ENCODE results near the gene POLL.
"Not testable (repeated sequence)": the region's sequence is repeated elsewhere in the genome, so short reads cannot be mapped to it uniquely, and the experiment has no call there.

The POLL gene

DNA sequence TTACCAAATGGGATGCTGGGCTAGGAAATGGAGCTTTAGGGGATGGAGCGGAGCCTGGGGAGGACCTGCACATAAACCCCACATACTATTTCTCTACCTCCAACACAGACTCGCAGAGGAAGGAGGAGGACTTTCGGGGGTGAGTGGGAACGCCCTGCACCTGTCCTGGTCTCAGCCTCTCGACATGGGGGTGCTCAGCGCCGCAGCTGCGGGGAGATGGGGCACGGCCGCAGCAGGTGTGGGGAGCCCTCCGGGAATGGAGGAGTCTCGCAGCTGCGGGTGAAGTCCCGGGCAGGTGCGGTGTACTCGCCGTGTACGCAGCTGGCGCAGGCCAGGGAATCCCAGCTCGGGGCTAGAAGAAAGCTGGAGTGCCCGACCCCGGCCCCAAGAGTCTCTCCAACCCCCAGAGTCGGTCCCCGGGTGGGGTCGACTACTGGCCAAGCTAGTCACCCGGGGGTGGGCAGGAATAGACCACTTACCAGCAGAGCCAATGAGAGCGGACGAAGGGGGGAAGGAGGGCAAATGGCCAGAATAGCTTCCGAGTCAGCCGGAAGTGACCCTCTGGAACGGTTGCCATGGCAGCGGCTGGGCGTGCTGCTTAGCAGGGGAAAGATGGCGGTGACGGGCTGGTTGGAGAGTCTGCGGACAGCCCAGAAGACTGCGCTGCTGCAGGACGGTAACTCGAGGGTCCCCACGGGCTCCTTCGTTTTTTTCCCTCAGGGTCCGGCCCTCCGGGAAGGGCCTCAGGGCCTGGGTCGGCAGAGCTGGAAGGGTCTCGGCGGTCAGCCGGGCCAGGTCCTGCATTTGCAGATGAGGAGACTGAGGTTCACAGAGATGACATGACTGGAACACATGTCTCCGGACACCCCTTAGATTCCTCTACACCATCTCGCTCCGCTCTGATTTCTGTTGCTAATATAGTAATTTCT lies at the start of gene POLL, which contains the start of gene DPCD:
TSS of gene POLL (minus strand) at position 533 of the 929 bp plus-strand sequence. CDS start 897 bp downstream, outside the sequence.
TSS of gene DPCD (plus strand) at position 597 of the 929 bp plus-strand sequence. CDS start at position 613, 16 bp downstream.
- peak; percentile 100 for DNase-seq (ENCODE audit: low spot score)

DNA sequence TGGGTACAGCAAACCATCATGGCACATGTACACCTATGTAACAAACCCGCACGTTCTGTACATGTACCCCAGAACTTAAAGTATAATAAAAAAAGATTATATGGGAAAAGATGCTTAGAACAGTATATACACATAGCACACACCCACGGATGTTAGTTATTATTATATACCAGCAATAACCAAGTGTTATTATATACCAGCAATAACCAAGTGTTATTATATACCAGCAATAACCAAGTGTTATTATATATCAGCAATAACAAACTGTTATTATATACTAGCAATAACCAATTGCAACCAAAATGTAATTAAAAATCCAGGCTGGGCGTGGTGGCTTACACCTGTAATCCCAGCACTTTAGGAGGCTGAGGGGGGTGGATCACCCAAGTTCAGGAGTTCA lies 45.5 kb upstream of the POLL start:
- DNase-seq (ENCODE audit: low spot score) = not testable (repeated sequence)

DNA sequence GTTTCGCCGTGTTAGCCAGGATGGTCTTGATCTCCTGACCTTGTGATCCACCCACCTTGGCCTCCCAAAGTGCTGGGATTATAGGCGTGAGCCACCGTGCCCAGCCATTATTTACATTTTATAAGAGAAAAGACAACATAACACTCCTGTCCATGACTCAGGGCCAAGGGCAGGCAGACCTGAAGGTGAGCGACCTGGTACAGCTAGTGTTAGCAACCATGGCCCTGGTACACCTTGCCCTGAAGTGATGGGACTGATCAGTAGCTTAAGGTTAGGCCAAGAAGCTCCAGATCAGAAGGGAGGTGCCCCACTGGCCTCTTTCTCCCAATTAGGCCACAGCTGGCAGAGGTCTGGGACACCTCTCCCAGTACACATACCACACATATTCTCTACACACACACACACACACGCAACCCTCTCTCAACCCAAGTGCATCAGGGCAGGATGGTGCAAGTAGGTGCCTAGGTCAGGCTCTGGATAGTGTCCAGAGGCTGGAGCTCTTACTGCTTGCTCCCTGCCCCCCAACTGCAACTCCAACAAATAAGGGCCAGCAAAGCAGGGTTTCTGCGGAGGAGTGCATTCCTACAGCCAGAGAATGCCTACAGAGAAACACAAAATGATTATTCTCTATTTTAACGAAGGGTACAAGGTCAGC lies 43.9 kb upstream of the POLL start:
- DNase-seq (ENCODE audit: low spot score) = no peak

DNA sequence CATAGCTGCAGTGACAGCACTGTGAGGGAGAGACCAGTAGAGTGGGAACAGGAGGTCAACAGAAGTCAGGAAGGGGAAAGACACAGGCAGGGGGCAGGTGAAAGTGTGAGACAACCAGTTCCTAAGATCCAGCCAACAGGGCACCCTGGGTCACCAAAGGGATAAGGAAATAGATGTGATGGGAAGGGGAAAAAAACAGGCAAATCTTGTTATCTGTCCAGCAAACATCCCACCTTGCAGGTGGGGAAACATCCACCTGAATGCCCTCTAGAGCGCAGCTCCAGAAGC lies 42.5 kb upstream of the POLL start:
- no peak for DNase-seq (ENCODE audit: low spot score)

DNA sequence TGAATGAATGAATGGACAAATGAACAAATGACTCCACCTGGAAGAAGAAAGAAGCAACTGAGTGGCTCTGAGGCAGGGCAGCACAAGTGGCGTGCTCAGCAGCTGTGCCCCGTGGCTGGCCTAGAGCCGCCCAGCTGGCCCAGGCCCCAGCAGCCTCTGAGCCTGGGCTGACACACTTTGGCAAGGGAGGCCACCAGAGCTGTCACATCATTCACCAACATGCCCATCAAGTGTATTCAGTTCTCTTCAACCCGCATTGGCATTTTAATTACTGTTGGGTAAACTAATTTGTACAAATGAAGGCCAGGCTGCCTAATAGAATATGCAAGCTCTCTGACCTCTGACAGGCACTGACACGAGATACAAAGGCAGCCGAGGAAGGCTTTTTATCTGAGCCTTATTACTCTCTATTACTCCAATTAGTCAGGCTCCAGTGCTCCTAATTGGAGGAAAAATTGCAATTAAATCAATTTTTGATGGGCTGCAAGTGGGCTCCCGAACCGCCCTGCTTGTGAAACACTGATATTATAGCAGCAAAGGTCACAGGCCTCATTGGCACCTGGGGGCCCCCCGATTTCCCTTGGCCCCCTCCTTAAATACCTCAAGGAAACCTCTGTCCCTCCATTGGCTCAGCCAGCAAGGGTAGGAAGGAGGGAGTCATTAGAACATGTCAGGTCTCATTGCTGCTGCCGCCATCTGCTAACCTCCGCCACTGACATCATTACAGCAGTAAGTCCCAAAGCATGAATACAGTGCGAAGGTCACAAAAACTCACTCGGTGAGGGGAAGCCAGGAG lies 42.0 kb upstream of the POLL start:
- DNase-seq (ENCODE audit: low spot score) = no peak

DNA sequence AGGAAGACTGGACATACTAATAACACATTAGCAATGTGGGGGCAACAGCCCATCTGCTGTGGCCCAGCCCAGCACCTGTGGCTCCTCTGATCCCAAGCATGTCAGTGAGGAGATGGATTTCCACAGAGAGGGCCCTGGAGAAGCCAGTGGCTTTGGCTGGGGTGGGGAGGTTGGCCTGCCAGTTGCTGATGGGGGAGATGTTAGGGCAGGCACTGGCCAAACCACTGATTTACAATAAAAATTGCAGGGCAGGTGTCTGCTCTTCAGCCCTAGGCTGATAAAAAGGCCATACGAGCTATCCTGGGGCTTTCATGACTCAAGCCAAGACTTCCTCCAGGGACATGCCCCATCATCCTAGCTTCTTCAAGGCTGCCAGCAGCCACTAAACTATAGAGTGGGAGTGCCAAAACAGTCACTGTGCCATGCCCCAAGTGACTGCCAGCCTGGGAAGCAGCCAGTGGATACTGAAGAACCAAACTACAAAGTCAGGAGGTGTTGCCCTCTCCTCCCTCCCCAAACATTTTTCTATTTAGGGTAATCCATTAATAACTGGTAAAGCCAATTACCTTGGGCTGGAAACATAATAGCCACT lies 37.9 kb upstream of the POLL start:
- DNase-seq (ENCODE audit: low spot score) = no peak

DNA sequence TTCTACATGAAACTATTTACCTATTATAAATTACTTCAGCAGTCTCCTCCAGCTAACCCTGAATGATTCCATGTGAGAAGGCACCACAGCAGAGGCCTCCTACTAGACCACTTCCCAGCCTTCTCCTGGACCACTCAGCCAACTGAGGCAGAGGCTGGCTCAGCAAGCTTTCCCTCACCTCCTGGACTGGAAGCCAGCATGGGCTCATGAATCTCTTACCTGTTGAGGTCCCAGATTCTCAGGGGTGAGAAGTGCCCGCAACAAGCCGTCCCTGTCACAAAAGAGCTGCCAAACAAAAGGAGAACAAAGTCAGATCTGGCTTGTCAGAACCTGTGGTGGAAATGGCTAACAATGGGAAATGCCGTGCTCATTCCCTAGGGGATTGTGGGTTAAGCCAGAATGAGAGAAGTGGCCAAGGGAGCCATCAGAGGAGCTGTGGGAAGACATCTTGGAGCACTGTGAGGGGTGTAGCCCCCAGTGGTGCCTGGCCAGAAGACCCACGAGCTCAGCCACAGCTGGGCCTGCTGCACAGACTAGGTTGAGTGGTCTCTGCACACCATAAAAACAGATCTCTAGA lies 36.6 kb upstream of the POLL start:
- no peak for DNase-seq (ENCODE audit: low spot score)

DNA sequence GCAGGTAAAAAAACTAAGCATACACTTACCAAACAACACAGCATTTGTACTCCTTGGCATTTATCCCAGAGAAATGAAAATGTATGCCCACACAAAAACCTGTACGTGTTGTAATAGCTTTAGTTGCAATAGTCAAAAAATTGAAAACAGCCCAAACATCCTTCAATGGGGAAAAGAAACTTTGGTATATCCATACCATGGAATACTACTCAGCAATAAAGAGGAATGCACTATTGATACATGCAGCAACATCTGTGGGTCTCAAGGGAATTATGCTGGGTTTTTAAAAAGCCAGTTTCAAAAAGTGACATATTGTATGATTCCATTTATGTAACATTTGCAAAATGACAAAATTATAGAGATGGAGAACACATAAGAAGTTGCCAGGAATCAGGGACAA lies 35.5 kb upstream of the POLL start:
- no peak for DNase-seq (ENCODE audit: low spot score)

DNA sequence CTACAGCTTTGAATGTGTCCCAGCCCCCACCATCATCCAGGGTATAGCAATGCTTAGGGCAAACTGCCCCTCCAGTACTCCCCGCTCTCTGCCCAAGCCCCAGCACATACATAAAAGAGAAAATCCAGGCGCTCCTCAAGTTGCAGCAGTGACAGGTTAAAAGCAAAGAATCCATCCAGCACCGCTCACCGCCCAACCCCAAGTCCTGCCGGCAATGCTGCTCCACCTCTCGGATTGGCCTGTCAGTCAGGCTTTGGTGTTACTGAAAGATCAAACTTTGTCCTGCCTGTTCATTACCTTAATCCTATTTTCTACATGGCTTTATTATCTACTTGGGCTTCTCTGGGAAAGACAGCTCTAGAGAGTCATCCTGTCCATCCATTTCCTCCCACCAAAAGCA lies 31.9 kb upstream of the POLL start:
- no peak for DNase-seq (ENCODE audit: low spot score)

DNA sequence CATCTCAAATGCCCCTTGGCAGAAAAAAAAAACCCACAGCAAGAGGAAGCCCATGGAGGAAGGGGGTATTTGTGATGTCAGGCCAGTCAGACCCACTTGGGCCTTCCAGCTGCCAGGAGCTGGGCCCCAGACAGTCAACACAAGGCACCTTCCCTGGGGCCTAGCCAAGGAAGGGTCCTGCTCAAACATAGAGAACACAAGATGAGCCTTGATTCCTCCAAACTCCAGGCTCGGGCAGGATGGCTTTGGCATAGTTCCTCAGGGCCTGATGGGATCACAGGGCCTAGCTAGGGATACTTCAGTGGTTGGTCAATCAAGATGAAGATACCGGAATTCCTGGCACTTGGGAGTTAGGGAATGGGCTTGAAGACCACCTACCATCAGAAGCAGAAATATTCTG lies 30.8 kb upstream of the POLL start:
- no peak for DNase-seq (ENCODE audit: low spot score)

DNA sequence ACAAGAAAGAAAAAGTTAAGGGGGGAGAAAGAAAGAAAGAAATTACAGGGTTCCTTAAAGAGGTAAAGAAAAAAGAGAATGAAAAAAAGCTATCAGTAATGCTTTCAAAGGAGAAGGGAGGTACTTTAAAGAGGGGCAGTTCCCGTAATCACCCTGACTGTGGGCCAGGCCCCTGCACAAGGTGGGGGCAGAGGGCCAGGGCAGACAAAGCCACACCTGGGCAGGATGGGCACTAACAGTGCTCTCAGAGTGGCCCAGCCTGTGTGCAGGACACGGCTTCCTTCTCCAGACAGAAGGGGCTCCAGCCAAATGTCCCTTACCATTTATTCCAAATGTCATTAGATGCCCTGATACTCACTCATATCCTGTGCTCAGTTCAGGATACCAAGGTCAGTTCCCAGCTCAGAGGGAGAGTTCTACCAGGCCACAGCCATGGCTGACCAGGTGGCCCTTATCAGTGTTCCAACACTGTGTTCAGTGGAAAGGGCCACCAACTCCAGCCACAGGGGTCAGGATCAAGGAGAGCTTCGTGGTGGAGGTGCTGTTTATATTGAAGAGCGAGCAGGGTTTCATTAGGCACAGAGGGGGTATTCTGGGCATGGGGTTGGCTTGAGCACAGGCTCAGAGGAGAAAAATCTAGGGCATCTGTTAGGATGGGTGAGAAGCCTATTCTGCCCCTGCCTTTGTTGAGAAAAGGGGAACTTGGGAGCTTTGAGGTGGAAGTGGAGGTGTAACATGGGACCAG lies 29.9 kb upstream of the POLL start:
- no peak for DNase-seq (ENCODE audit: low spot score)

DNA sequence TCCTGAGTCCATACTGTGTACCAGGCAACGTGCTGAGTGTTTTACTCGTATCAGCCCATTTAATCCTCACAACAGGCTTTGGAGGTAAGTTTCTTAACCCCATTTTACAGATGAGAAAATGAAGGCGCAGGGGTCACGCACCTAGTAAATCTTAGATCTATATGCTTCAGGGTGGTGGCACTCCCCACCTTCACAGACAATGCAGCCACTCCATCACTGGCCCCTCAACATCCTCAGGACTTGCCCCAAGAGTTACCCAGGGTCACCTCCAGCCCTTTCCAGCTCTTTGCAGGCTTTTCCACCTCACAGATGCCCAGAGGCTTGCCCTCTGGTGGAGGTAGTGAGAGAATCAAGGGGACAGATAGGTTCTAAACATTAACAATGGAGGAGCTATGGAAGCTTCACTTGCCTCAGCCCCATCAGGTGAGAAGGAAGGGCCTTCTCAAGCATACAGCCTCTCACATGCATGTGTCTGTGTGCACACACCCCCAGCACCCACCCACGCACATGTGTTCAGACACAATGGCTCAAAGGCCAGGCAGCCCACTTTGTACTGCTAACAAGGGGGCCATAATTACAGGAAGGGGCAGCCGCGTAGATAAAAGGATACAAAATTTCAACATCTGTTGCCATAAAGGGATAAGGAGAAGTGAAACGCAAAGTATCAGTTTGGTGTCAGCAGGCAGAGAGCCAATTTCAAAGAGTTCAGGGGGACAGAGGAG lies 29.2 kb upstream of the POLL start:
- peak; percentile 58 for DNase-seq (ENCODE audit: low spot score)

DNA sequence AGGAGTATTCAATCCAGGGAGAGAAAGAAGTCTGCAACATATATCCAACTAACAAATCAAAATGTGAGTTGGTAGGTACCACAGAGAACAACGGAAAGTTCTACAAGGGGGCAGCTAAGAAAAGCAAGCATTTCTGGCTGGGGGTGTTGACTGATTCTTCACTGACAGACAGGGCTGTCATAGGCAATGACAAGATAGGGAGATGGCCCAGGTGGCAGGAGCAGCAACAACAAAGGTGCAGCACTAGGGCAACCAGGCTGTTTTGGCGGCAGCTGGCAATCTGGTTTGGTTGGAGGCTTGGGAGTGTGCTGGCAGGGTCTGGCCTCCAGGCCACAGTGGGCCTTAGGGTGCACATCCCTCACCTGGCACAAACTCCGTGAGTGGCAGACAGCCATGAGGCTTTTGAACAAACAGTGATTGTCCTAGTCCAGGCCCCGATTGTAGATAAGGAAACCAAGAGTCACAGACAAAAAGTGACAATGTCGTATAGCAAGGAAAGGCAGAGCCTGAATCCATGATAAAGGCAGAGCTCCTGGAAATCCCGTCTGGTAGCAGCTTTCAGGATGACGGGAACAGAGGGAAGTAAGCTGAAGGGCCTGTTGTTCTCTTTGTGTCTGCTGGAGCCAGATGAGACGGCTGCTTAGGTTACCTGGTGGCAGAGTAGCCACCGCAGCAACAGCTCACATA lies 28.5 kb upstream of the POLL start:
- no peak for DNase-seq (ENCODE audit: low spot score)

DNA sequence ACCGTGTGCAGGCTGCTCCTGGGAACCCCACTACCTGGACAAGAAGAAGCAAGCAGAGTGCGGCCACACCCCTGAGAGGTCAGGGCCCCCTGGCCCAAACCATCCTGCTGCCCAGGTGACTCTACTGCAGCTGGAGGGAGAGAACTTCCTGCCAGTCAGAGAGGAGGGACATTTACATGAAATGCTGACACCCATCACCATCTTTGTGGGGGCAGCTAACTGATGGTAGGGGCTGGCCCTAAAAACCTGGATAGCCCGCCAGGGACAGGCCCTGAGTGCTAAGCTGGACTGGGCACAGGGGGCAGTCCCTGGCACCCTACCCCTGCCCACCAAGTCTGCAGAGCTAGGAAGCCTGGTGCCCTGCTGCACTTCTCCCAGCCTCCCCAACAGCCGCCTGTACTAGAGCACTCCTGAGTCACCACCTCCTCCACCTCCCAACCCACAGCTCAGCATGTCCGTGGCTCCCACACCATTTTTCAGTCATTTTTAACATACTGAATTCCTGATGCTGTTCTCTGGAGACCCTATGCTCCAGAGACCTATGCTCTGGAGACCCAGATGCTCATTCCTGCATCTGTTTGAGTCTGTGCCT lies 27.6 kb upstream of the POLL start:
- no peak for DNase-seq (ENCODE audit: low spot score)

DNA sequence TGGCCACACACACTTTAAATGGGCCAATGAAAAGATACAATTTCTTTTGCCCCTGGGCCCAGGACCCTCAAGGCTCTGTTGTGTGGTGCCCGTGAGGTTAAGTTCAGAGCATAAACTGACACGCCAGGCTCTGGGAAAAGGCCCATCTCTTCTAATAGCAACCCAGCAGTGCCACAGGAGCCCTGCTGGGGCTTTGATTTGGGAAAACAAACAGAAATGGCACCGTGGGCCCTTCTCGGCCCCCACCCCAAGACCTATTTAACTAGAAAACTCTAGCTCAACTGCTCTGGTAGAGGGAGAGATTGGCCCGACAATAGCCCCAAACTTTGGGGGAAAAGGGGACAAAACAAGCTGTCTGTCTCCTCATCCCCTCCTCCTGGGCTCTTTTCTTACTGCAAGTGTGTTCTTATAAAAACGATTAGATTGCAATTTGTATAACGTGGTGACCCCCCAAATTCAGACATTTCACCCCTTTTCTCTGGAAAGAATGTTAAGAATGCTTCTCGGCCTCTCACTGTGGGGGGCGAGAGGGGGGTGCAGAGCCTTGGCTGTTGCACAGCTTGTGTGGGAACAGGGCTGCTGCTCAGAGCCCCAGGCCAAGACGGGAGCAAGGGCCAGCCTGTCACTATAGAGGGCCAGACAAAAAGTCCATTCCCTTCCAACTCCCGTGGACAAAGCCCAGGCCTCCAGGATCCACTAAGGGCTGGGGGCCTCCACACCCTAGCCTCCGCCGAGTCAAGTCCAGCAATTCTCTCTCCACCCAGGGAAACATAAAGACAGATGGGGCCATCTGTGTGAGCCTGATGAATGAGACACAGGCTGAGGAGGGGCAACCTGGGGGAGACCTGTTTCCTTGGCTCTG lies 26.8 kb upstream of the POLL start:
- no peak for DNase-seq (ENCODE audit: low spot score)

DNA sequence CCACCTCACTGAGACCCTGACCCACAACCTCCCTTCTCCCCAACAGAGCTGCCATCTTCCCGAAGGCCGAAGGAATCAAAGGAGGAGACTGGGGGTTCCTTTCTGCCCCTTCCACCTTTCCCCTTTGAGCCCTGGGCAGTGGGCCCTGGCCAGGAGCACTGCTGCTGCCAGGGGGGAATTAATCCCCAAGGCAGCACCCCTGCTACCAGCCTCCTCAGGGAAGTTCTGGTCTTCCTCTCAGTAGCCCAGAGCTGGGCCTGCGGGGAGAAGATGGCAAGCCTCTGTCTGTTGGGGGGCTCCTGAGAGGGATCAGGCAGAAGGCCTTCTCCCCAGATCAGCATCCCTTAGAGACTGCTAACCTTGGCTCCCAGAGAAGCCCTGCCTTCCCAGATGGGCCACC lies 25.6 kb upstream of the POLL start:
- no peak for DNase-seq (ENCODE audit: low spot score)

DNA sequence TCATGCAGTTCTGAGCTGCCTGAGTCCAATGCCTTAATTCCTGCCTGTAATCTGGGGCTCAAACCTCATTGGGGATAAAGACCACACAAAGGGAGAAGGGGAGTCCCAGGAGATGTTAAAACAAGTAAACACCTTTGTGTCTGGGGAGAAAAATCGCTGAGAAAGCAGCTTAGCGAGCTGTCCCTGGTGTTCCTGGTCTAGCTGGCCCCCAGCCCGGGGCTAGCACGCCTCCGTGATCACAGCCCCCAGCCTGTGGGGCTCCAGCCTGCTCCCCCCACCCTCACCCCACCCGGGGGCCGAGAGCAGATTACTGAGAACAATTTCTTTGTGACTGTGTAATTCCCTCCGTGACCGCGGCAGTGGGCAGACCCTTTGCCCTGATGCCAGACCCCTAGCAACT lies 24.8 kb upstream of the POLL start:
- DNase-seq (ENCODE audit: low spot score) = no peak

DNA sequence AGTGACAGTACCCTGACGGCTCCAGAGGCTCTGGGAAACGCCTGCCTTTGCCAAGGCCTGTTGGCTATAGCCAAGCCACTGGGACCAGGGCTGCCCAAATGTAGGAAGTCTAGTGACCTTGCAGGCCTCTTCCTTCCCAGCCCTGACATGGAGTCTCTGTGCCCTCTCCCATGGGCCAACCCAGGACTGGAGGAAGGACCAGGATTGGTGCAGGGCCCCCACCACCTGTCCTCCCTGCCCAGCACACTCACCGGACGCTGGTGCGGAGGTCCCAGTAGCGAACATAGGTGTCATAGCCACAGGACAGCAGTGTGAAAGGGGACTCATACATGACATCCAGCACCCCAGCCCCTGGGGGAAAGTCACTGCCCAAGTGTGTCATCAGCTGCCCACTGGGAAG lies 24.0 kb upstream of the POLL start:
- DNase-seq (ENCODE audit: low spot score) = no peak

Data from iPS-NIHi11 (cell line).